Endothelial cell (in vitro differentiated cells): ENCODE results near the gene PATJ. TPM values are rescaled to one million over a fixed set of nuclear protein-coding genes. Genes with fewer than 3 reads are reported as not detected.

Experiments used
- DNase-seq: peaks from one replicate; pipeline ENCODE4 v3.0.0; 2021; ENCODE audit warnings: low spot score
- H3K27ac Mint-ChIP-seq: one replicate; pipeline ENCODE4 v1.8.0; 2021; ENCODE audit warnings: mixed read lengths, inconsistent platforms; ENCODE audit not compliant: unreplicated experiment
- H3K27me3 Mint-ChIP-seq: one replicate; pipeline ENCODE4 v1.8.0; 2021; ENCODE audit warnings: mild to moderate bottlenecking, moderate library complexity, mixed read lengths, inconsistent platforms; ENCODE audit not compliant: unreplicated experiment
- H3K36me3 Mint-ChIP-seq: one replicate; pipeline ENCODE4 v1.8.0; 2021; ENCODE audit warnings: mild to moderate bottlenecking, low read depth, mixed read lengths, inconsistent platforms; ENCODE audit not compliant: unreplicated experiment
- H3K4me1 Mint-ChIP-seq: one replicate; pipeline ENCODE4 v1.8.0; 2021; ENCODE audit warnings: mild to moderate bottlenecking, mixed read lengths, inconsistent platforms; ENCODE audit not compliant: unreplicated experiment
- H3K4me3 Mint-ChIP-seq: one replicate; pipeline ENCODE4 v1.8.0; 2021; ENCODE audit warnings: mild to moderate bottlenecking, mixed read lengths, inconsistent platforms; ENCODE audit not compliant: unreplicated experiment
- H3K9me3 Mint-ChIP-seq: one replicate; pipeline ENCODE4 v1.8.0; 2021; ENCODE audit warnings: mixed read lengths, inconsistent platforms; ENCODE audit not compliant: unreplicated experiment
- CTCF ChIP-seq: fragments of 200-600 bp; sonication (generic); IDR thresholded peaks from one replicate; pipeline ENCODE4 v1.5.0; 2021; ENCODE audit warnings: antibody characterized with exemption; ENCODE audit not compliant: unreplicated experiment
- total RNA-seq: library from RNA; stranded (reverse); fragmentation: NEBNext Ultra II Directional; extraction: Animal tissue kit (Norgen Biotek cat#: 25700); gene quantifications from one replicate; pipeline ENCODE4 v1.2.1, GENCODE V29; 2021; ENCODE audit not compliant: unreplicated experiment

The PATJ gene
- total RNA-seq, 1 donor from 2014 or later = 13.9 TPM

- Mint-ChIP-seq H3K4me1 (no peaks in the 10 kb centered on the region), H3K27me3 (no peaks in the 10 kb centered on the region)
Observed at GRCh38 chr1:62057230-62057629, 314.9 kb downstream of the PATJ start.

GRCh38 chr1:62057641-62058290, 315.5 kb downstream of the PATJ start:
- H3K9me3 Mint-ChIP-seq = no peaks in the 10 kb centered on the region
- H3K4me1 Mint-ChIP-seq = no peaks in the 10 kb centered on the region
- TF ChIP-seq CTCF = no peak
- H3K27ac Mint-ChIP-seq = no peak overlapping the region
- H3K27me3 Mint-ChIP-seq = peaks cover 1% of the 10 kb centered on the region
- no peak for DNase-seq
- H3K4me3 Mint-ChIP-seq = no peak overlapping the region
- no peaks in the 10 kb centered on the region for H3K36me3 Mint-ChIP-seq

More at GRCh38 chr1:62057230-62057629, 314.9 kb downstream of the PATJ start:
- DNase-seq = no peak
- no peaks in the 10 kb centered on the region for H3K9me3 Mint-ChIP-seq
- no peak overlapping the region for H3K4me3 Mint-ChIP-seq
- TF ChIP-seq CTCF = no peak
- H3K27ac Mint-ChIP-seq = no peak overlapping the region
- H3K36me3 Mint-ChIP-seq = no peaks in the 10 kb centered on the region

GRCh38 chr1:62058956-62059355, 316.7 kb downstream of the PATJ start:
- TF ChIP-seq CTCF = no peak
- no peaks in the 10 kb centered on the region for H3K9me3 Mint-ChIP-seq
- H3K27me3 Mint-ChIP-seq = peaks cover 2% of the 10 kb centered on the region
- H3K4me3 Mint-ChIP-seq = no peak overlapping the region
- H3K4me1 Mint-ChIP-seq = no peaks in the 10 kb centered on the region
- no peak for DNase-seq
- H3K27ac Mint-ChIP-seq = no peak overlapping the region
- H3K36me3 Mint-ChIP-seq = no peaks in the 10 kb centered on the region

GRCh38 chr1:62062087-62062486, 319.8 kb downstream of the PATJ start:
- H3K27ac Mint-ChIP-seq = no peak overlapping the region
- no peaks in the 10 kb centered on the region for H3K9me3 Mint-ChIP-seq
- no peak for TF ChIP-seq CTCF
- no peak overlapping the region for H3K4me3 Mint-ChIP-seq
- peaks cover 6% of the 10 kb centered on the region for H3K36me3 Mint-ChIP-seq
- no peak for DNase-seq
- peaks cover 7% of the 10 kb centered on the region for H3K4me1 Mint-ChIP-seq
- H3K27me3 Mint-ChIP-seq = peaks cover 2% of the 10 kb centered on the region

GRCh38 chr1:62064829-62065407, 322.6 kb downstream of the PATJ start:
- Mint-ChIP-seq H3K27ac (no peak overlapping the region), H3K9me3 (no peaks in the 10 kb centered on the region), H3K27me3 (peaks cover 2% of the 10 kb centered on the region), H3K36me3 (peaks cover 6% of the 10 kb centered on the region), H3K4me1 (peaks cover 7% of the 10 kb centered on the region), H3K4me3 (no peak overlapping the region)
- no peak for DNase-seq
- no peak for TF ChIP-seq CTCF
